Upper lobe of left lung (tissue), 6 donors: ENCODE data around the gene MPPED2. TPM values are rescaled to one million over a fixed set of nuclear protein-coding genes. Genes with fewer than 3 reads are reported as not detected.

ENCODE experiments used
- ATAC-seq, 2 donors: fragments of 200-7000 bp; cut with Tn5 transposase; one replicate each; pipeline ENCODE4 v1.9.1; 2022; ENCODE audit warnings: mild to moderate bottlenecking in 2 of 2, moderate library complexity in 2 of 2; ENCODE audit not compliant: low FRiP score in 2 of 2
- DNase-seq, 2 donors: peaks; one replicate each; pipeline ENCODE4 v3.0.0-alpha.2; 2019 to 2020
- H3K27ac ChIP-seq, 4 donors: fragments of 200-600 bp; sonication (generic); one replicate each; pipeline ENCODE4 v1.5.1; 2016 to 2019
- H3K27me3 ChIP-seq, 4 donors: fragments of 200-600 bp; sonication (generic); one replicate each; pipeline ENCODE4 v1.5.1; 2017 to 2019
- H3K36me3 ChIP-seq, 4 donors: fragments of 200-600 bp; sonication (generic); one replicate each; pipeline ENCODE4 v1.5.1; 2016 to 2019
- H3K4me1 ChIP-seq, 4 donors: fragments of 200-600 bp; sonication (generic); one replicate each; pipeline ENCODE4 v1.5.1; 2018 to 2019
- H3K4me3 ChIP-seq, 4 donors: fragments of 200-600 bp; sonication (generic); one replicate each; pipeline ENCODE4 v1.5.1; 2017 to 2019; ENCODE audit warnings: mild to moderate bottlenecking in 2 of 4, moderate library complexity in 1 of 4
- H3K9me3 ChIP-seq, 4 donors: fragments of 200-600 bp; sonication (generic); one replicate each; pipeline ENCODE4 v1.5.1; 2018 to 2019
- EP300 ChIP-seq, 4 donors: sonication (generic); formaldehyde crosslinking; IDR thresholded peaks; one replicate each; pipeline ENCODE4 v1.5.1; 2017; ENCODE audit warnings: antibody characterized with exemption in 4 of 4, control low read depth in 2 of 4
- POLR2A ChIP-seq, 4 donors: fragments of 450-650 bp; IDR thresholded peaks; one replicate each; pipeline ENCODE4 v1.5.1; 2016 to 2017; ENCODE audit warnings: antibody characterized with exemption in 4 of 4, mild to moderate bottlenecking in 2 of 4
- POLR2AphosphoS5 ChIP-seq, 2 donors: sonication (generic); formaldehyde crosslinking; IDR thresholded peaks; one replicate each; pipeline ENCODE4 v1.5.1; 2017; ENCODE audit warnings: antibody characterized with exemption in 2 of 2
- WGBS, 2 donors: methylation state at CpG; one replicate each; pipeline ENCODE4 v1.1.5; 2017 to 2018; 5-methylcytosine and 5-hydroxymethylcytosine counted together
- total RNA-seq, 6 donors: library from RNA; depleted of rRNA in 4 of 6; stranded (reverse); fragments of >200 nt in 4 of 6; gene quantifications; one replicate each; pipeline versions ENCODE4 v1.1.0 to v1.2.1, GENCODE V29; 2016 to 2021
- TF ChIP-seq, protein P1 (sequence below), 6 experiments: fragments of 450-650 bp in 4 of 6; fragments of 200-600 bp in 2 of 6; sonication (generic) in 2 of 6; IDR thresholded peaks; one replicate each; pipeline ENCODE4 v1.5.1; 2016 to 2019; ENCODE audit warnings: antibody characterized with exemption in 6 of 6
- donor health status: DM: no; HTN: no; CAD: no; lungs with moderate emphysema.
- donor health status: DM: no; HTN: yes; CAD: no; lungs with severe emphysema.

MPPED2 gene
- total RNA-seq, 6 donors from 2014 or later: 0.20 to 3.8 (median 0.49) TPM; not detected in 1

DNA sequence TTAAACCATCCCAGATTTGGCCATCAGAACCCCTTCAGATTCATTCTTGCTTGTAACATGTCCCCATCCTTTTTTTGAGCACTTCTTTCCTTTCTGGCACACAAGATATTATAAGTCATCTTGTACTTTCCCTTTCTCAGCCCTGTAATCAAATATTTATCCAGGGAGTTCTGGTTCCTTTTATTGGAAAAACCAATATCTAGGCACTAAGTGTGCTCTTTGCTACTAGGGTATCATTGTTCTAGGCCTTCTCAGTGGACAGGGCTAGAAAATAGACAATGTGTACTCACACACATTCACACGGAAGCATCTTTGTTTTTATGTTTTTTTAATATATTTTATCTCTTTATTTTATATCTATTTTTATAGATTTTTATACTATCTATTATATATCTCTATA, 216.0 kb downstream of the MPPED2 start:
- ATAC-seq (no peak), DNase-seq (no peak)
- no peak for TF ChIP-seq EP300 (IDR thresholded peaks at IDR 0.05)
- TF ChIP-seq, protein P1, sequence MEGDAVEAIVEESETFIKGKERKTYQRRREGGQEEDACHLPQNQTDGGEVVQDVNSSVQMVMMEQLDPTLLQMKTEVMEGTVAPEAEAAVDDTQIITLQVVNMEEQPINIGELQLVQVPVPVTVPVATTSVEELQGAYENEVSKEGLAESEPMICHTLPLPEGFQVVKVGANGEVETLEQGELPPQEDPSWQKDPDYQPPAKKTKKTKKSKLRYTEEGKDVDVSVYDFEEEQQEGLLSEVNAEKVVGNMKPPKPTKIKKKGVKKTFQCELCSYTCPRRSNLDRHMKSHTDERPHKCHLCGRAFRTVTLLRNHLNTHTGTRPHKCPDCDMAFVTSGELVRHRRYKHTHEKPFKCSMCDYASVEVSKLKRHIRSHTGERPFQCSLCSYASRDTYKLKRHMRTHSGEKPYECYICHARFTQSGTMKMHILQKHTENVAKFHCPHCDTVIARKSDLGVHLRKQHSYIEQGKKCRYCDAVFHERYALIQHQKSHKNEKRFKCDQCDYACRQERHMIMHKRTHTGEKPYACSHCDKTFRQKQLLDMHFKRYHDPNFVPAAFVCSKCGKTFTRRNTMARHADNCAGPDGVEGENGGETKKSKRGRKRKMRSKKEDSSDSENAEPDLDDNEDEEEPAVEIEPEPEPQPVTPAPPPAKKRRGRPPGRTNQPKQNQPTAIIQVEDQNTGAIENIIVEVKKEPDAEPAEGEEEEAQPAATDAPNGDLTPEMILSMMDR (IDR thresholded peaks at IDR 0.05): no peak
- no peak for TF ChIP-seq POLR2AphosphoS5 (IDR thresholded peaks at IDR 0.05)
- TF ChIP-seq POLR2A (IDR thresholded peaks at IDR 0.05): no peak
- H3K27me3 ChIP-seq: no peaks in the 10 kb centered on the region
- no peak overlapping the region for H3K4me3 ChIP-seq
- no peaks in the 10 kb centered on the region for H3K9me3 ChIP-seq
- H3K27ac ChIP-seq: no peak overlapping the region
- H3K36me3 ChIP-seq: no peaks in the 10 kb centered on the region
- 84 to 86% methylated on average over 1 of the region's 1 CpG for WGBS, 2 donors
- no peaks in the 10 kb centered on the region for H3K4me1 ChIP-seq

- Histone ChIP-seq H3K27ac (no peak overlapping the region), H3K4me3 (no peak overlapping the region), H3K27me3 (no peaks in the 10 kb centered on the region), H3K9me3 (no peaks in the 10 kb centered on the region), H3K36me3 (no peaks in the 10 kb centered on the region), H3K4me1 (no peaks in the 10 kb centered on the region)
- no peak for DNase-seq
- no peak for ATAC-seq
- WGBS, 2 donors: 90% methylated on average over 4 of the region's 4 CpGs
- TF ChIP-seq, protein P1 (IDR thresholded peaks at IDR 0.05): no peak
- TF ChIP-seq EP300 (IDR thresholded peaks at IDR 0.05) (no peak), POLR2A (IDR thresholded peaks at IDR 0.05) (no peak), POLR2AphosphoS5 (IDR thresholded peaks at IDR 0.05) (no peak)
Observed at GRCh38 chr11:30368394-30368793, 217.8 kb downstream of the MPPED2 start.

GRCh38 chr11:30365793-30366517, 220.2 kb downstream of the MPPED2 start:
- H3K36me3 ChIP-seq: no peaks in the 10 kb centered on the region
- TF ChIP-seq, protein P1 (IDR thresholded peaks at IDR 0.05): no peak
- TF ChIP-seq EP300 (IDR thresholded peaks at IDR 0.05) (no peak), POLR2A (IDR thresholded peaks at IDR 0.05) (no peak), POLR2AphosphoS5 (IDR thresholded peaks at IDR 0.05) (no peak)
- 88 to 96% methylated on average over 3 of the region's 3 CpGs for WGBS, 2 donors

DNA sequence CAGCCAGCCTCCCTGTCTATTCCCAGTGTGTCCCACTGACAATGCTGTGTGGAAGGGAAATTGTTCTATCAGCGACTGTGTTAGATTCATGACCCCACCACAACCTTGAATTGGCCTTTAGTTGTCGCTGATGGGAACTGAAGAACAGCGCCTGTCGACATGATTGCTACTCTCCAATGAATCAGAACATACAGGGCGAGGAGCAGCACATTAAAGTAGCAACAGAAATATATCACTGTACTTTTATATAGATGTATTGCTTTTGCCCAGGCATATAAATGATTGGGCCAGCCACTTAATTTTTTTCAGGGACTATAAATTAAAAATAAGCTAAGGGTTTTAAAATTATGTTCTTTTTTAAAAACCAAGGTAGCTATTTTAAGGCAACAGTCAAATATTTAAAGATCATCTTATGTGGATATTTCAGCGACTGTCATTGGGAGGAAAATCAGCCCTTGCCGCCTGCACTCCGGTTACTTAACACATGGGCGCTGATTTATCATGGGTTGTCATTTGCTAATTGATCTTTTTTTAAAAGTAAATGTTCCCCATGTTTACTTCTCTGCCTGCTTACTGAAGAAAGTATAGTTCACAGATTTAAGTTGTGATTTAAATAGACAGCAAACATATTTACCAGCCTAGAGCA, 221.2 kb downstream of the MPPED2 start:
- TF ChIP-seq POLR2AphosphoS5 (IDR thresholded peaks at IDR 0.05) (no peak), EP300 (IDR thresholded peaks at IDR 0.05) (no peak), POLR2A (IDR thresholded peaks at IDR 0.05) (no peak)
- TF ChIP-seq, protein P1 (IDR thresholded peaks at IDR 0.05): no peak
- no peaks in the 10 kb centered on the region for H3K36me3 ChIP-seq
- H3K4me3 ChIP-seq: no peak overlapping the region
- no peaks in the 10 kb centered on the region for H3K27me3 ChIP-seq
- ATAC-seq (no peak), DNase-seq (no peak)
- 87% methylated on average over 9 of the region's 9 CpGs for WGBS, 2 donors
- H3K9me3 ChIP-seq: no peaks in the 10 kb centered on the region
- H3K27ac ChIP-seq: no peak overlapping the region
- no peaks in the 10 kb centered on the region for H3K4me1 ChIP-seq

More at GRCh38 chr11:30365793-30366517, 220.2 kb downstream of the MPPED2 start:
- H3K27ac ChIP-seq: no peak overlapping the region
- no peaks in the 10 kb centered on the region for H3K4me1 ChIP-seq
- H3K4me3 ChIP-seq: no peak overlapping the region
- DNase-seq (no peak), ATAC-seq (no peak)
- no peaks in the 10 kb centered on the region for H3K9me3 ChIP-seq
- H3K27me3 ChIP-seq: no peaks in the 10 kb centered on the region
